Prostate gland (tissue), 2 donors: ENCODE data around the gene PTPN1.

Source experiments
- POLR2A ChIP-seq: fragments of 450-650 bp; IDR thresholded peaks from one replicate; pipeline ENCODE4 v1.6.1; 2016; ENCODE audit warnings: antibody characterized with exemption, mild to moderate bottlenecking
- TF ChIP-seq, protein P1 (sequence below), 4 experiments: fragments of 200-600 bp in 2 of 4; fragments of 450-650 bp in 2 of 4; sonication (generic) in 2 of 4; IDR thresholded peaks; 1 replicate in 3 of 4; 2 replicates in 1 of 4; pipeline ENCODE4 v1.5.1; 2016 to 2019; ENCODE audit warnings: antibody characterized with exemption in 4 of 4, mild to moderate bottlenecking in 2 of 4, moderate library complexity in 2 of 4

DNA sequence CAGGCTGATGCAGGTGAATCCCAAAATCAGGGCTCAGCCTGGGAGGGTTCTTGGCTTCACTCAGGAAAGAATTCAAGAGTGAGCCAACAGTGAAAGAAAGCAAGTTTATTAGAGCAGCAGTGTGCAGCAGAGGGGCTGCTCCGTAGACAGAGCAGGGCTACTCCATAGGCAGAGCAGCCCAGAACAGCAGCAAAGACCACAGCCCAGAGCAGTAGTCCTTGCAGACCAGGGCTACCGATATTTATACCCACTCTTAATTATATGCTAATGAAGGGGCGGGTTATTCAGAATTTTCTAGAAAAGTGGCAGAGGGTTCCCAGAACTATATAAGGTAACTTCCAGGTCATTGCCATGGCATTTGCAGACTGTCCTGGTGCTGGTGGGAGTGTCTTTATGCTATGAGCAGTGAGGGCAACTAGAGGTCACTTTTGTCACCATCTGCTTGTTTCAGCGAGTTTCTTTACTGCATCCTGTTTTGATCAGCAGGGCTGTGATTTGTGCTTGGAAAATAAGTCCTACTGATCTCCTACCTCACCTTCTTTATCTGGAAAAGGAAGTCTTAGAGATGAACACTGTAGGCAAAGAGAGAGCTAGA is 39.8 kb upstream of the PTPN1 start:
- TF ChIP-seq, protein P1, sequence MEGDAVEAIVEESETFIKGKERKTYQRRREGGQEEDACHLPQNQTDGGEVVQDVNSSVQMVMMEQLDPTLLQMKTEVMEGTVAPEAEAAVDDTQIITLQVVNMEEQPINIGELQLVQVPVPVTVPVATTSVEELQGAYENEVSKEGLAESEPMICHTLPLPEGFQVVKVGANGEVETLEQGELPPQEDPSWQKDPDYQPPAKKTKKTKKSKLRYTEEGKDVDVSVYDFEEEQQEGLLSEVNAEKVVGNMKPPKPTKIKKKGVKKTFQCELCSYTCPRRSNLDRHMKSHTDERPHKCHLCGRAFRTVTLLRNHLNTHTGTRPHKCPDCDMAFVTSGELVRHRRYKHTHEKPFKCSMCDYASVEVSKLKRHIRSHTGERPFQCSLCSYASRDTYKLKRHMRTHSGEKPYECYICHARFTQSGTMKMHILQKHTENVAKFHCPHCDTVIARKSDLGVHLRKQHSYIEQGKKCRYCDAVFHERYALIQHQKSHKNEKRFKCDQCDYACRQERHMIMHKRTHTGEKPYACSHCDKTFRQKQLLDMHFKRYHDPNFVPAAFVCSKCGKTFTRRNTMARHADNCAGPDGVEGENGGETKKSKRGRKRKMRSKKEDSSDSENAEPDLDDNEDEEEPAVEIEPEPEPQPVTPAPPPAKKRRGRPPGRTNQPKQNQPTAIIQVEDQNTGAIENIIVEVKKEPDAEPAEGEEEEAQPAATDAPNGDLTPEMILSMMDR (IDR thresholded peaks at IDR 0.05): no peak
- no peak for TF ChIP-seq POLR2A
